Measurements from ENCODE around the gene FGFR4.

The FGFR4 gene

GRCh38 chr5:177141496-177141895, 54.8 kb downstream of the FGFR4 start:
- TF ChIP-seq TAF1 (IDR thresholded peaks at IDR 0.05; ENCODE audit: low read depth): no peak

GRCh38 chr5:177142098-177142611, 55.4 kb downstream of the FGFR4 start:
- TF ChIP-seq CREB1 (IDR thresholded peaks at IDR 0.05; ENCODE audit: low read depth): no peak
- no peak for TF ChIP-seq RAD21 (IDR thresholded peaks at IDR 0.05; ENCODE audit: low read depth)
- no peak for TF ChIP-seq TEAD4 (IDR thresholded peaks at IDR 0.05)

GRCh38 chr5:177142778-177143177, 56.1 kb downstream of the FGFR4 start:
- TF ChIP-seq CREB1 (IDR thresholded peaks at IDR 0.05; ENCODE audit: low read depth) (no peak), ZBTB7A (IDR thresholded peaks at IDR 0.05; ENCODE audit: low read depth) (no peak), RAD21 (IDR thresholded peaks at IDR 0.05; ENCODE audit: low read depth) (no peak), YY1 (IDR thresholded peaks at IDR 0.05; ENCODE audit: low read depth) (no peak), TEAD4 (IDR thresholded peaks at IDR 0.05) (no peak), FOXM1 (IDR thresholded peaks at IDR 0.05; ENCODE audit: borderline replicate concordance, low read depth) (no peak), MAX (IDR thresholded peaks at IDR 0.05) (no peak), TAF1 (IDR thresholded peaks at IDR 0.05; ENCODE audit: low read depth) (no peak)

GRCh38 chr5:177146891-177147638, 60.4 kb downstream of the FGFR4 start:
- TF ChIP-seq CEBPB (IDR thresholded peaks at IDR 0.05) (no peak), ZBTB7A (IDR thresholded peaks at IDR 0.05; ENCODE audit: low read depth) (no peak), MAX (IDR thresholded peaks at IDR 0.05) (no peak), RAD21 (IDR thresholded peaks at IDR 0.05; ENCODE audit: low read depth) (no peak), TAF1 (IDR thresholded peaks at IDR 0.05; ENCODE audit: low read depth) (no peak), EGR1 (IDR thresholded peaks at IDR 0.05) (no peak), EP300 (IDR thresholded peaks at IDR 0.05; ENCODE audit: borderline replicate concordance) (no peak), TEAD4 (IDR thresholded peaks at IDR 0.05) (no peak), YY1 (IDR thresholded peaks at IDR 0.05; ENCODE audit: low read depth) (no peak), REST (IDR thresholded peaks at IDR 0.05; ENCODE audit: low read depth) (no peak), USF1 (IDR thresholded peaks at IDR 0.05) (no peak), NFIC (IDR thresholded peaks at IDR 0.05) (no peak), FOXM1 (IDR thresholded peaks at IDR 0.05; ENCODE audit: borderline replicate concordance, low read depth) (no peak), TCF12 (IDR thresholded peaks at IDR 0.05; ENCODE audit: low read depth) (no peak), CREB1 (IDR thresholded peaks at IDR 0.05; ENCODE audit: low read depth) (no peak)

All from Ishikawa (cell line).